ENCODE results near the gene MAP7.

The MAP7 gene

DNA sequence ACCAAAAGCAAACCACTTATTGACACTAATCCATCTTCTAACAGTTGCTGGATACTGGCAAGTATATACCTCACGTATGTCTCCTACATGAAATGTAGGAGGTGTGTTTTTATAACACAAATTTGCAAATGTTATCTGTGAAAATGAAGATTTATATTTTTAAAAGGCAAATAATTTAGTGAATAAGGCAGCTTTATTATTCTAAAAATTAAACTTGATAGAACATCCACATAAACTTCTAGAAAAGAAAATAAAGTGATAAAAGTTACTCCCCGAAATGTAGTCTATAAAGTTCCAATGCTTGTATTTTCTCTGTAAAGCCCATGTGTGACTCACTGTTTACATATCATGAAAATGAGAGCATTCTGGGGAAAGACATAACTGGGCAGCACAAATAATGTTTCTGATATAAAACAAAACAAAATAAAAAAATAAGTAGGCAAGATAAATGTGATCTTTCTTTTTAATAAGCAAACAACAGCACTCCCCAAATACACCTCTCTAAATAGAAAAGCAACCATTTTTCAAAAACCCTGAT is 84.4 kb downstream of the MAP7 start:
- TF ChIP-seq, protein P1, sequence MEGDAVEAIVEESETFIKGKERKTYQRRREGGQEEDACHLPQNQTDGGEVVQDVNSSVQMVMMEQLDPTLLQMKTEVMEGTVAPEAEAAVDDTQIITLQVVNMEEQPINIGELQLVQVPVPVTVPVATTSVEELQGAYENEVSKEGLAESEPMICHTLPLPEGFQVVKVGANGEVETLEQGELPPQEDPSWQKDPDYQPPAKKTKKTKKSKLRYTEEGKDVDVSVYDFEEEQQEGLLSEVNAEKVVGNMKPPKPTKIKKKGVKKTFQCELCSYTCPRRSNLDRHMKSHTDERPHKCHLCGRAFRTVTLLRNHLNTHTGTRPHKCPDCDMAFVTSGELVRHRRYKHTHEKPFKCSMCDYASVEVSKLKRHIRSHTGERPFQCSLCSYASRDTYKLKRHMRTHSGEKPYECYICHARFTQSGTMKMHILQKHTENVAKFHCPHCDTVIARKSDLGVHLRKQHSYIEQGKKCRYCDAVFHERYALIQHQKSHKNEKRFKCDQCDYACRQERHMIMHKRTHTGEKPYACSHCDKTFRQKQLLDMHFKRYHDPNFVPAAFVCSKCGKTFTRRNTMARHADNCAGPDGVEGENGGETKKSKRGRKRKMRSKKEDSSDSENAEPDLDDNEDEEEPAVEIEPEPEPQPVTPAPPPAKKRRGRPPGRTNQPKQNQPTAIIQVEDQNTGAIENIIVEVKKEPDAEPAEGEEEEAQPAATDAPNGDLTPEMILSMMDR (IDR thresholded peaks at IDR 0.05; ENCODE audit: control extremely low read depth, extremely low read depth, low read depth, missing control alignments): no peak
- ChIA-PET POLR2A (no interaction called here), CTCF (no interaction called here)
- DNase-seq (ENCODE audit: extremely low spot score): no peak

DNA sequence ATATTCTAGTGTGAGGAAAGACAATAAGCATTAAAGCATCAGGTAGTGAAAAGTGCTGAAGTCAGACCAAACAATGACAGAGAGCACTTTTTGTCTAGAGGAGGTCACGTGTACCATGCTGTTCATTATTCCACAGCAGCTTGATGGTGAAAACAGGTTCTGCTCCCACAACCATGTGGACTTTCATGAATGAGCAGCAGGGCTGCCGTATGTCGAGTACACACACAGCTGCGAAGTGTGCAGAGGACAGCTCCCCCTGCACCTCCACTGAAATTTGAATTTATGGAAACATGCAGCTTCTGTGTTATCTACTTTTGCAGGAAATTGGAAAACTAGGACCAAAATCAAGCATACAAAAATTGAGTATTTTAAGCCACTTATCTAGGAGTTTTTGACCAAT is 85.3 kb downstream of the MAP7 start:
- no peak for DNase-seq (ENCODE audit: extremely low spot score)
- CTCF ChIA-PET: no interaction called here
- POLR2A ChIA-PET: no interaction called here
- TF ChIP-seq, protein P1 (IDR thresholded peaks at IDR 0.05; ENCODE audit: control extremely low read depth, extremely low read depth, low read depth, missing control alignments): no peak

DNA sequence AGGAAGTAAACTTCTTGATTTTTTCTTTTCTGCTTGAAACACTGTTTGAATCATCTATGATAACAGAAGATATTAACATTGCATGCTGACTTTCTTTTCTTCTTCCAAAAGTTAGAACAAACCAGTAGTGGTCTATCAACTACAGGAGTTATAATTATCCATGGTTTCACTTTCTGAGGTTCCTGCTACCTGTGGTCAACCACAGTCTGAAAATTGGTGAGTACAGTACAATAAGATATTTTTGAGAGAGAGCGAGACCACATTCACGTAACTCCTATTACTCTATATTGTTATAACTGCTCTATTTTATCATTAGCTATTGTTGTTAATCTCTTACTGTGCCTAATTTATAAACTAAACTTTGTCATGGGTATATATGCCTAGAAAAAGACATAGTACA is 86.1 kb downstream of the MAP7 start:
- TF ChIP-seq, protein P1 (IDR thresholded peaks at IDR 0.05; ENCODE audit: control extremely low read depth, extremely low read depth, low read depth, missing control alignments): no peak
- no peak for DNase-seq (ENCODE audit: extremely low spot score)
- POLR2A ChIA-PET: no interaction called here
- CTCF ChIA-PET: no interaction called here

DNA sequence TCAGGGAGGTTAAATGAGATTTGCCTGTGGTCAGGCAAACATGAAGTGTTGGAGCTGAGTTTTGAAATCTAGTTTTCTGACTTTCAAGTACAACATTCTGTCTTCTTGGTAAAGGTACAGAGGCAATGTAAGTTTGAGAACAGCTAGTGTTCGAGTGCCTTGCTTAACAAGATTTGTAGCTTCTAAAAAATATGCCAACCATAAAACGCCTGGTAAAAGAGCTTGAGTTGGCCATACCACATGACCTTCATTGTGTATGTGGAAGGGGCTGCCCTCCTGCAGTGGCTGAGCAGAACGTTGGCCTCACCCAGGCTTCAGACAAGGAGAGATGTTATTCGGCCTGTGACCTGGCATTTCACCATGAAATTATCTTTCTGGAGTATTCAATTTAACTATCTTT is 86.5 kb downstream of the MAP7 start:
- DNase-seq (ENCODE audit: extremely low spot score): no peak
- ChIA-PET CTCF (no interaction called here), POLR2A (no interaction called here)
- TF ChIP-seq, protein P1 (IDR thresholded peaks at IDR 0.05; ENCODE audit: control extremely low read depth, extremely low read depth, low read depth, missing control alignments): no peak

DNA sequence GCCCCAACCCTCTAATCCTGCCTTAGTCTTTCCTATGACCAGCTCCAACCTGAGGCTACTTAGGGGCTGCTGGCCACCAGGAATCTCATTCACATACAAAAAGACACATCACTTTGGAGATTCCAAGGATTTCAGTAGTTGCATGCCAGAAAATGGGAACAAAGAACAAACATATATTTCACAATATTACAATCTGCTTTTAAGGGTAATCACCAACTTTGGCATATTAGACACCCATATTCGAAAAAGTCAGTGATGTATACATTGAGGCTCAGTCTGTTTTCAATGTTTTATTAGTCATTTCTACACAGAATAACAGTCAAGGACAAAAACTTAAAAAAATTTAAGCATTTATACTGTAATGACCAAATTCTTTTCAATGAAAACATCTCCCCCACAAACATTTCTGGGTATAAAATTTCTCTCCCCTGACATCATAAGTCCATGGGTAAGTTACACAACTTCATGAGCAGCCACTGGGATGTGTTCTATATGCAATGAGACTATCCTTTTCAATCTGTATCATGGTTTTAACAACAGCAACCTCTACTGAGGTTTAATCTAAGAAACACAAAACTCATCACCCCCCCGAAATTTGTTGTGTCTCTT is 103.5 kb downstream of the MAP7 start:
- ChIA-PET POLR2A (no interaction called here), CTCF (no interaction called here)
- TF ChIP-seq, protein P1 (IDR thresholded peaks at IDR 0.05; ENCODE audit: control extremely low read depth, extremely low read depth, low read depth, missing control alignments): no peak
- DNase-seq (ENCODE audit: extremely low spot score): no peak

DNA sequence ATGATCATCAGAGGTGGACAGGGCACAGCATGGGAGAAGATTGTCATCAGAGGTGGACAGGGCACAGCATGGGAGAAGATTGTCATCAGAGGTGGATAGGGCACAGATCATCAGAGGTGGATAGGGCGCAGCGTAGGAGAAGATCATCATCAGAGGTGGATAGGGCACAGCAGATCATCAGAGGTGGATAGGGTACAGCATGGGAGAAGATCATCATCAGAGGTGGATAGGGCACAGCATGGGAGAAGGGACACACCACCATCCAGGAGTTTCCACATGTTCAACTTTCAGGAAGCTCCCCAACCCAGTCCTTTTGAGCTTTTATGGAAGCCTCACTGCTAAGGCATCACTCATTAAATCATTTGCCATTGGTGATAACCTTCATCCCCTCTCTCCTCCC is 104.1 kb downstream of the MAP7 start:
- CTCF ChIA-PET: interaction anchor here (1.3 kb wide), 1 partner anchor 19 kb away, joined by 3 read pairs; no protein-coding TSS in a partner anchor
- no peak for DNase-seq (ENCODE audit: extremely low spot score)
- TF ChIP-seq, protein P1 (IDR thresholded peaks at IDR 0.05; ENCODE audit: control extremely low read depth, extremely low read depth, low read depth, missing control alignments): no peak
- POLR2A ChIA-PET: no interaction called here
